ENCODE data around the gene CRTAP. TPM values are rescaled to one million over a fixed set of nuclear protein-coding genes. Genes with fewer than 3 reads are reported as not detected.
"Not testable (repeated sequence)": the region's sequence is repeated elsewhere in the genome, so short reads cannot be mapped to it uniquely, and the experiment has no call there.

CRTAP gene
- total RNA-seq, 1 donor from 2014 or later: 276 TPM

DNA sequence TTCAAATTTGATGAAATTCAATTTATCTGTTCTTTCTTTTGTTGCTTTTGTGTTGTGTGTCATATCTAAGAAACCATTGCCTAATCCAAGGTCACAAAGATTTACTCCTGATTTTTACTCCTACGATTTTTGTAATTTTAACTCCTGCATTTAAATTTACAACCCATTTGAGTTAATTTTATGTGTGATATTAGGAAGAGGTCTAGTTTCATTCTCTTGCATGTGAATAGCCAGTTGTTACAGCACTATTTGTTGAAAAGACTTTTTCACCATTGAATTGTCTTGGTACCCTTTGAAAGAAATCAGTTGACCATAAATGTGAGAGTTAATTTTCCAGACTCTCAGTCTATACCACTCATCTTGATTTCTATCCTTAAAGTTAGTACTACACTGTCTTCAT, 23.9 kb downstream of the CRTAP start:
- no peak for DNase-seq (ENCODE audit: low spot score)
- Mint-ChIP-seq H3K27ac (ENCODE audit: unreplicated experiment) (no peak overlapping the region), H3K27me3 (ENCODE audit: low read depth) (no peaks in the 10 kb centered on the region), H3K9me3 (ENCODE audit: low read depth) (no peaks in the 10 kb centered on the region), H3K36me3 (ENCODE audit: low read depth) (peaks cover 30% of the 10 kb centered on the region), H3K4me1 (ENCODE audit: low read depth) (peaks cover 33% of the 10 kb centered on the region), H3K4me3 (ENCODE audit: unreplicated experiment) (no peak overlapping the region)
- TF ChIP-seq, protein P1, sequence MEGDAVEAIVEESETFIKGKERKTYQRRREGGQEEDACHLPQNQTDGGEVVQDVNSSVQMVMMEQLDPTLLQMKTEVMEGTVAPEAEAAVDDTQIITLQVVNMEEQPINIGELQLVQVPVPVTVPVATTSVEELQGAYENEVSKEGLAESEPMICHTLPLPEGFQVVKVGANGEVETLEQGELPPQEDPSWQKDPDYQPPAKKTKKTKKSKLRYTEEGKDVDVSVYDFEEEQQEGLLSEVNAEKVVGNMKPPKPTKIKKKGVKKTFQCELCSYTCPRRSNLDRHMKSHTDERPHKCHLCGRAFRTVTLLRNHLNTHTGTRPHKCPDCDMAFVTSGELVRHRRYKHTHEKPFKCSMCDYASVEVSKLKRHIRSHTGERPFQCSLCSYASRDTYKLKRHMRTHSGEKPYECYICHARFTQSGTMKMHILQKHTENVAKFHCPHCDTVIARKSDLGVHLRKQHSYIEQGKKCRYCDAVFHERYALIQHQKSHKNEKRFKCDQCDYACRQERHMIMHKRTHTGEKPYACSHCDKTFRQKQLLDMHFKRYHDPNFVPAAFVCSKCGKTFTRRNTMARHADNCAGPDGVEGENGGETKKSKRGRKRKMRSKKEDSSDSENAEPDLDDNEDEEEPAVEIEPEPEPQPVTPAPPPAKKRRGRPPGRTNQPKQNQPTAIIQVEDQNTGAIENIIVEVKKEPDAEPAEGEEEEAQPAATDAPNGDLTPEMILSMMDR (IDR thresholded peaks at IDR 0.05): no peak

DNA sequence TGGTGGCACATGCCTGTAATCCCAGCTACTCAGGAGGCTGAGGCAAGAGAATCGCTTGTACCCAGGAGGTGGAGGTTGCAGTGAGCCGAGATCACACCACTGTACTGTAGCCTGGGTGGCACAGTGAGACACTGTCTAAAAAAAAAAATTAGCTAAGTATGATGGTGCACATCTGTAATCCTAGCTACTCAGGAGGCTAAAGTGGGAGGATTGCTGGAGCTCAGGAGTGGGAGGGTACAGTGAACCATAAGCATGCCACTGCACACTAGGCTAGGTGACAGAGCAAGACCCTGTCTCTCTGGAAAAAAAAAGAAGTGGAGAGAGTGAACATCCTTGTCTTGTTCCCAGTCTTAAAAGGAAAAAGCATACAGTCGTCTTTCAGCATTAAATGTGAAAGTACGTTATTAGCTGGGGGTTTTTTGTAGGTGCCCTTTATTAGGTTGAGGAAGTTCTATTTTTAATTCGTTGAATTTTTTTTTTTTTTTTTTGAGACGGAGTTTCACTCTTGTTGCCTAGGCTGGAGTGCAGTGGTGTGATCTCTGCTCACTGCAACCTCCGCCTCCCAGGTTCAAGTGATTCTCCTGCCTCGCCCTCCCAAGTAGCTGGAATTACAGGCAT, 25.3 kb downstream of the CRTAP start:
- Mint-ChIP-seq H3K36me3 (ENCODE audit: low read depth) (peaks cover 39% of the 10 kb centered on the region), H3K4me1 (ENCODE audit: low read depth) (peaks cover 38% of the 10 kb centered on the region), H3K27ac (ENCODE audit: unreplicated experiment) (peak overlapping the region; percentile 73)
- H3K27me3 Mint-ChIP-seq (ENCODE audit: low read depth); H3K9me3 Mint-ChIP-seq (ENCODE audit: low read depth); H3K4me3 Mint-ChIP-seq (ENCODE audit: unreplicated experiment); DNase-seq (ENCODE audit: low spot score): not testable (repeated sequence)

DNA sequence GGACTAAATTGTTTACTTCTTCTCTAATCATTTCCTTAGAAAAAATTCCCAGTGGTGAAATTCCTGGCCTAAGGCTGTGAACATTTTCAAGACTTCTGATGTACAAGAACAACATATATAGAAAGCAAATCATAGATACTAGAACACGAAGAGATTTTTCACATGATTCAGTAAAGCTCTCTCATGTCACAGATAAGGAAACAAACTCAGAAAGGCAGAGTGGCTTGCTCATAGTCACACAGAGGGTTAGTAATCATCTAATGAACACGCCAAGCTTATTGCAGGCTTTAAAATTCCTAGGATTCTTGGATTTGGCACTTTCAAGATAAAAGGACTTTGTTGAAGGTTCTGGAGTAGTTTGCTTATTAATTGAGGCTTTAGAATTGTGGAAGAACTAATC, 26.2 kb downstream of the CRTAP start:
- peak overlapping the region; percentile 54 for H3K27ac Mint-ChIP-seq (ENCODE audit: unreplicated experiment)
- no peaks in the 10 kb centered on the region for H3K27me3 Mint-ChIP-seq (ENCODE audit: low read depth)
- H3K9me3 Mint-ChIP-seq (ENCODE audit: low read depth): no peaks in the 10 kb centered on the region
- H3K4me3 Mint-ChIP-seq (ENCODE audit: unreplicated experiment): no peak overlapping the region
- H3K36me3 Mint-ChIP-seq (ENCODE audit: low read depth): peaks cover 38% of the 10 kb centered on the region
- TF ChIP-seq, protein P1 (IDR thresholded peaks at IDR 0.05): no peak
- H3K4me1 Mint-ChIP-seq (ENCODE audit: low read depth): peaks cover 42% of the 10 kb centered on the region
- no peak for DNase-seq (ENCODE audit: low spot score)

GRCh38 chr3:33141006-33141405, 27.2 kb downstream of the CRTAP start:
- Mint-ChIP-seq H3K9me3 (ENCODE audit: low read depth) (no peaks in the 10 kb centered on the region), H3K36me3 (ENCODE audit: low read depth) (peaks cover 34% of the 10 kb centered on the region), H3K27ac (ENCODE audit: unreplicated experiment) (no peak overlapping the region), H3K4me1 (ENCODE audit: low read depth) (peaks cover 52% of the 10 kb centered on the region), H3K27me3 (ENCODE audit: low read depth) (no peaks in the 10 kb centered on the region), H3K4me3 (ENCODE audit: unreplicated experiment) (no peak overlapping the region)
- no peak for DNase-seq (ENCODE audit: low spot score)
- TF ChIP-seq, protein P1 (IDR thresholded peaks at IDR 0.05): no peak

DNA sequence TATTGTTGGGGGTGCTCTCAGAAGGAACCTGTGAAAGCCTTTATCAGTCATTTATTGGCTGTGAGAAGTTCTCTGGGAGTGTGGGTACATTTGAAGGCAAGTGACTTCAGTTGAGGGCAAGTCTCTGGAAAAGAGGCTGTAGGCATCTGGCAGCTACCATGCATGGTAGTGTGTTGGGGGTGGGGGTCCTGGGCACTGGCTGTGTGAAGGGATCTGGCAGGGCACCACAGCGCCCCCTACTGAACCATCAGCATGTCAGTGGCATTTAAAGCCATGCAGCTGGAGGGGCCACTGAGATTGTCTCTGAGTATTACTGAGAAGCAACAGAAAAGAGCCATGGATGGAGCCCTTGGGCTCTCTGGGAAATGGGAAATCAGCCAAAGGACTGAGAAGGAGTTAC, 30.6 kb downstream of the CRTAP start:
- Mint-ChIP-seq H3K4me1 (ENCODE audit: low read depth) (peaks cover 75% of the 10 kb centered on the region), H3K9me3 (ENCODE audit: low read depth) (peaks cover 5% of the 10 kb centered on the region), H3K4me3 (ENCODE audit: unreplicated experiment) (no peak overlapping the region), H3K36me3 (ENCODE audit: low read depth) (peaks cover 23% of the 10 kb centered on the region), H3K27ac (ENCODE audit: unreplicated experiment) (no peak overlapping the region), H3K27me3 (ENCODE audit: low read depth) (no peaks in the 10 kb centered on the region)
- TF ChIP-seq, protein P1 (IDR thresholded peaks at IDR 0.05): peak; percentile 66
- DNase-seq (ENCODE audit: low spot score): no peak

All from chondrocyte (in vitro differentiated cells).